Esophagus (tissue), 2 donors: ENCODE results near the gene NXN. TPM values are rescaled to one million over a fixed set of nuclear protein-coding genes. Genes with fewer than 3 reads are reported as not detected.

Experiments
- H3K27ac ChIP-seq, 2 donors: one replicate each; pipeline ENCODE4 v1.5.1; 2013; ENCODE audit warnings: low read depth in 2 of 2, mild to moderate bottlenecking in 2 of 2, inconsistent platforms in 1 of 2, low read length in 1 of 2, moderate library complexity in 1 of 2
- H3K27me3 ChIP-seq, 2 donors: one replicate each; pipeline ENCODE4 v1.6.1; 2013; ENCODE audit warnings: low read length in 2 of 2, control low read depth in 1 of 2, mild to moderate bottlenecking in 1 of 2; ENCODE audit not compliant: insufficient read depth in 2 of 2, control insufficient read depth in 1 of 2
- H3K36me3 ChIP-seq, 2 donors: one replicate each; pipeline ENCODE4 v1.6.1; 2013; ENCODE audit warnings: low read length in 1 of 2; ENCODE audit not compliant: control insufficient read depth in 2 of 2, insufficient read depth in 2 of 2
- H3K4me1 ChIP-seq, 2 donors: one replicate each; pipeline ENCODE4 v1.6.1; 2013; ENCODE audit warnings: low read length in 1 of 2; ENCODE audit not compliant: control insufficient read depth in 2 of 2, insufficient read depth in 2 of 2
- H3K4me3 ChIP-seq, 2 donors: one replicate each; pipeline ENCODE4 v1.5.1; 2013; ENCODE audit warnings: low read length in 2 of 2, mild to moderate bottlenecking in 2 of 2, low read depth in 1 of 2, moderate library complexity in 1 of 2
- H3K9me3 ChIP-seq, 2 donors: one replicate each; pipeline ENCODE4 v1.6.1; 2013; ENCODE audit warnings: mild to moderate bottlenecking in 2 of 2, low read depth in 1 of 2, low read length in 1 of 2, moderate library complexity in 1 of 2; ENCODE audit not compliant: control insufficient read depth in 2 of 2, insufficient read depth in 1 of 2
- WGBS, 2 donors: extraction: QIAGEN DNeasy Blood & Tissue Kit; methylation state at CpG; one replicate each; pipeline ENCODE4 v1.1.7; 2013; 5-methylcytosine and 5-hydroxymethylcytosine counted together
- polyA plus RNA-seq, 2 donors: library from polyadenylated mRNA; stranded (reverse); fragments of 200-250 nt; gene quantifications; one replicate each; pipeline ENCODE4 v1.2.3, GENCODE V29; 2013
- donor health status: healthy with polysubstance abuse.
- donor health status: Bipolar disorder and iron deficiency.

Gene NXN
- polyA plus RNA-seq, 2 donors = 10.1 to 24.0 TPM

DNA sequence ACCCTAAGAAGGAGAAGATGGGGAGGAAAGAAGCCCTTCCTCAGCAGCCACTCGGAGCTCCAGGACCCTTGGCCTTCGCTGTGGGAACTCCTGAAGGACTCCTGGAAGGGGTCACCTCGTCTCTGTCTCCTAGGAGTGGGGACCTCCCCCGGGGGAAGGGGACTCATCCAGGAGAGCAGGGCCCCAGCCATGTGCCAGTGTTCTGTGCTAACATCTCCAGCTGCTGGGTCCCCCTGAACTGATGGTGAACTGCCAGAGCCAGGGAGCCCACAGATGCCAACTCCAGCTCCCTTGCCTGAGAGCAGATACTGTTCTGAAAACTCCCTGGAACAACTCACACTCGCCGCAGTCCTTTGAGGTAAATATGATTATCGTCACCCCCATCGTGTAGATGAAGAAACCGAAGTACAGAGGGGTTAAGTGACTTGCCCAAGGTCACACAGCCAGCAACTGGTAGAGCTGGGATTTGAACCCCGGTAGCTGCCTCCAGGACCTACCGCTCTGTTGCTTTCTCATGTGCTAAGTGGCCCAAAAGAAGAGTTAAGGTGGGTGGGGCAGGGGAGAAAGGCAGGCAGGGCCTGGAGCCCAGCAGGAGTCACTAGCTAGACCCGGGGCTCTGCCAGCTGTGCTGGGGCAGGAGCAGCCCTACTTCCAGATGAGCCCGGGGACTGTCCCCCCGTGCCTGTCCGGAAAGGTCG is 27.9 kb upstream of the NXN start:
- no peaks in the 10 kb centered on the region for H3K9me3 ChIP-seq
- no peak overlapping the region for H3K4me3 ChIP-seq
- peaks cover 23 to 69% of the 10 kb centered on the region in 2 donors for H3K36me3 ChIP-seq
- H3K27me3 ChIP-seq = no peaks in the 10 kb centered on the region
- WGBS, 2 donors = 81 to 87% methylated on average over 16 of the region's 16 CpGs
- peaks cover 4 to 28% of the 10 kb centered on the region in 2 donors for H3K4me1 ChIP-seq
- peak overlapping the region; percentile 44 to 52 for H3K27ac ChIP-seq

- Histone ChIP-seq H3K27me3 (no peaks in the 10 kb centered on the region), H3K4me3 (no peak overlapping the region), H3K9me3 (no peaks in the 10 kb centered on the region), H3K4me1 (peaks cover 4 to 20% of the 10 kb centered on the region in 2 donors), H3K27ac (peak overlapping the region; percentile 64 to 80), H3K36me3 (peaks cover 19 to 63% of the 10 kb centered on the region in 2 donors)
- 42 to 49% methylated on average over 15 to 16 of the region's 16 CpGs for WGBS, 2 donors
Measured at GRCh38 chr17:1006054-1006453, 26.5 kb upstream of the NXN start.

DNA sequence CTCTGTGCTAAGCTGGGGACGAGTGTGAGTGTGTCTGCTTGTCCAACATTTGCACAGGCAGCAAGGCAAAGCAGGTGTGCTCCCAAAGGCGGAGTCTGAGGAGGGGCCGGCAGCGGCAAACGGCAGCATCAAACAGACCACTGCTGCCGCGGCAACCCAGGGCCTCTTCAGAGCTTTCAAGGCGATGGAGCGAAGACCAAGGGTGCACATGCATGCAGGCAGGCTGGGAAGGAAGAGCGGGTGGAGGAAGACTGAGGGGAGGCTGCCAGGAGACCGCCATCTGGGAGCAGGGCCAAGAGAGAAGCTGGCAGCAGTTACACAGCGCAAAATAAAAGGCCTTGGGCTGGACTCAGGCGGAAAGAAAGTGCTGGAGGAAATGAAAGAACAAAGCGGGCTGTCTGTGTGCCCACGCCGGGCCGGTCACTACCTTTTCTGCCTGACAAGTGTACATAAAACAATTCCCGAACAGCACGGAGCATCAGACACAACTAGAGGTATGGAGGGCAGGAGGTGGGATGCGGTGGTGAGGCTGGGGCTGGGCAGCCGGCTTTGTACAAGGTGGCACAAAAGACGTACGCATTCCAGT is 25.9 kb upstream of the NXN start:
- no peaks in the 10 kb centered on the region for H3K9me3 ChIP-seq
- H3K36me3 ChIP-seq = peaks cover 18 to 60% of the 10 kb centered on the region in 2 donors
- 21 to 30% methylated on average over 23 of the region's 23 CpGs for WGBS, 2 donors
- peak overlapping the region; percentile 64 to 80 for H3K27ac ChIP-seq
- H3K27me3 ChIP-seq = no peaks in the 10 kb centered on the region
- H3K4me1 ChIP-seq = peaks cover 4 to 17% of the 10 kb centered on the region in 2 donors
- H3K4me3 ChIP-seq = no peak overlapping the region

DNA sequence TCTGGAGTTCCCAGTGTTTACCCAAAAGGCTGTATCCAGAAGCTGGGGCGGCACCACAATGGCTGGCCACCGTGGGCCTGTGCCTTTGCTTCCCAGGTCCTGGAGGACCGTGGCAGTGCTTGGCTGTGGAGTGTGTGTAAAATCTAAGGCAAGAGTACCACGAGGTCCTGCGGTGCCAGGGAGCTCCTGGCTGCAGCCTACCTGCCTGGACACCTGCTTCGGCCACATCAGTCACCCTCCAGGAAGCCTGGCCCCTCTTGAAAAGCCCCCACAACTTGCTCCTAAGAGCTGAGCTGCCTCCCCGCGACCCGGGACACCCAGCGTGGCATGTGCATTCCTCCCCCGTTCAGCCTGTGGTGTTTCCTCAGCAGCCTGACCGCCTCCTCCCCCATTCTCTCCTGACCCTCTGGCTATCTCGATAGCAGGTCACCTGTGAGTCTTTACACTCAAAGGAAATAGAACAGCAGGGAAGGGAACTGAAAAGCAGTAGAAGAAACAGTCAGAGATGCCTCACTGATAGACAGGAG is 25.3 kb upstream of the NXN start:
- 73 to 76% methylated on average over 13 of the region's 13 CpGs for WGBS, 2 donors
- Histone ChIP-seq H3K27ac (peak overlapping the region in 1 of 2 donors; percentile 44), H3K36me3 (peaks cover 13 to 54% of the 10 kb centered on the region in 2 donors), H3K4me3 (no peak overlapping the region), H3K9me3 (no peaks in the 10 kb centered on the region), H3K4me1 (peaks cover 4 to 17% of the 10 kb centered on the region in 2 donors), H3K27me3 (no peaks in the 10 kb centered on the region)

GRCh38 chr17:1003972-1004768 is 24.6 kb upstream of the NXN start:
- WGBS, 2 donors = 71 to 76% methylated on average over 30 of the region's 30 CpGs
- Histone ChIP-seq H3K27me3 (no peaks in the 10 kb centered on the region), H3K36me3 (peaks cover 8 to 51% of the 10 kb centered on the region in 2 donors), H3K27ac (peak overlapping the region in 1 of 2 donors; percentile 44), H3K4me1 (peaks cover 4 to 17% of the 10 kb centered on the region in 2 donors), H3K4me3 (no peak overlapping the region), H3K9me3 (no peaks in the 10 kb centered on the region)

DNA sequence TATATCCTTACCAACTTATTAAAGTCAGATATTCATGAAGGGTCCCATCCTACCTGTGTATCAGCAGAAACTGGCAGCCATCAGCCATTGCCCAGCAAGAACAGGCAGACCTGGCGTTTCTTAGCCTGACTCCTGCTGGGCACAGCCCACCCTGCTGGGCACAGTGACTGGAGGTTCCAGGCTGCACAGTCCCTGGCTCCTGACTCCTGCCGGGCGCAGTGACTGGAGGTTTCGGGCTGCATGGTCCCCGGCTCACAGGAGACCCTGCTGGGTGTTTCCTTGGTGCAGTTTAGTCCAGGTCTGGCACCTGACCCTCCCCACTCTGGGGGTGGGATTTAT is 24.0 kb upstream of the NXN start:
- H3K27ac ChIP-seq = peak overlapping the region in 1 of 2 donors; percentile 11
- H3K4me1 ChIP-seq = peaks cover 4 to 17% of the 10 kb centered on the region in 2 donors
- peaks cover 8 to 46% of the 10 kb centered on the region in 2 donors for H3K36me3 ChIP-seq
- no peak overlapping the region for H3K4me3 ChIP-seq
- H3K9me3 ChIP-seq = no peaks in the 10 kb centered on the region
- H3K27me3 ChIP-seq = no peaks in the 10 kb centered on the region
- 88 to 89% methylated on average over 5 of the region's 5 CpGs for WGBS, 2 donors

GRCh38 chr17:1002771-1003555 is 23.4 kb upstream of the NXN start:
- Histone ChIP-seq H3K36me3 (peaks cover 8 to 44% of the 10 kb centered on the region in 2 donors), H3K9me3 (no peaks in the 10 kb centered on the region), H3K4me1 (peaks cover 4 to 17% of the 10 kb centered on the region in 2 donors), H3K27ac (peak overlapping the region; percentile 61 to 85), H3K27me3 (no peaks in the 10 kb centered on the region), H3K4me3 (no peak overlapping the region)
- WGBS, 2 donors = 59 to 60% methylated on average over 19 of the region's 19 CpGs

GRCh38 chr17:1002412-1002753 is 22.8 kb upstream of the NXN start:
- Histone ChIP-seq H3K4me3 (no peak overlapping the region), H3K27ac (peak overlapping the region; percentile 61 to 85), H3K27me3 (no peaks in the 10 kb centered on the region), H3K36me3 (peaks cover 8 to 38% of the 10 kb centered on the region in 2 donors), H3K4me1 (peaks cover 4 to 17% of the 10 kb centered on the region in 2 donors), H3K9me3 (no peaks in the 10 kb centered on the region)
- WGBS, 2 donors = 62 to 69% methylated on average over 4 of the region's 4 CpGs
